Left ventricle myocardium inferior (tissue), 1 donor: ENCODE data around the gene KHDRBS1. TPM values are rescaled to one million over a fixed set of nuclear protein-coding genes. Genes with fewer than 3 reads are reported as not detected.

Experiments
- DNase-seq: peaks from one replicate; pipeline ENCODE4 v3.0.0-alpha.2; 2020
- H3K27ac ChIP-seq: fragments of 200-600 bp; replicated peaks from 2 replicates; pipeline ENCODE4 v1.8.0; 2021
- H3K27me3 ChIP-seq: fragments of 200-600 bp; 2 replicates; pipeline ENCODE4 v1.8.0; 2021; ENCODE audit warnings: low read depth
- H3K36me3 ChIP-seq: fragments of 200-600 bp; 2 replicates; pipeline ENCODE4 v1.8.0; 2021
- H3K4me1 ChIP-seq: fragments of 200-600 bp; 2 replicates; pipeline ENCODE4 v1.8.0; 2021
- H3K4me3 ChIP-seq: fragments of 200-600 bp; 2 replicates; pipeline ENCODE4 v1.8.0; 2021; ENCODE audit warnings: mild to moderate bottlenecking, moderate library complexity
- H3K9me3 ChIP-seq: fragments of 200-600 bp; replicated peaks from 2 replicates; pipeline ENCODE4 v1.8.0; 2021
- intact Hi-C: fragments of 100-400 bp; cut with micrococcal nuclease; formaldehyde crosslinking; loops from one replicate; pipeline ENCODE4 v1.11.0; 2022
- total RNA-seq: library from RNA; stranded (reverse); fragmentation: NEBNext Ultra II Directional; extraction: Animal tissue kit (Norgen Biotek cat#: 25700); gene quantifications from one replicate; pipeline ENCODE4 v1.2.1, GENCODE V29; 2021
- TF ChIP-seq, protein P1 (sequence below): fragments of 200-600 bp; IDR thresholded peaks from 2 replicates; pipeline ENCODE4 v1.8.0; 2021; ENCODE audit warnings: antibody characterized with exemption, mild to moderate bottlenecking, borderline replicate concordance
- donor health status: DM: no; HTN: yes; CAD: no; lungs with severe emphysema.

KHDRBS1 gene
- total RNA-seq, 1 donor from 2014 or later: 58.2 TPM

DNA sequence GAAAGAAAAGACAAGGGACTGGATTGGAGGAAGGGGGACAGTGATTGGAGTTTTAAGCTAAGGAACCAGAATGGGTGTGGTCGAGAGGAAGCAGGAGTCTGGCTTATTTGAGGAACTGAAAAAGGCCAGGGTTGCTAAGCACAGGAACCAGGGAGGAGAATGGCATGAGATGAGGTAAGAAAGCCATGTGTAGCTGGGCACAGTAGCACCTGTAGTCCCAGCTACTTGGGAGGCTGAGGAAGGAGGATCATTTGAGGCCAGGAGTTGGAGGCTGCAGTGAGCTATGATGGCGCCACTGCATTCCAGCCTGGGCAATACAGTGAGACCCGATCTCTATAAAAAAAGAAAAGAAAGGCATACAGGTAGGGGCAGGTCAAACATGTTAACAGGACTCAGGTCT is 8.1 kb upstream of the KHDRBS1 start:
- Histone ChIP-seq H3K27me3 (no peaks in the 10 kb centered on the region), H3K9me3 (no peaks in the 10 kb centered on the region), H3K36me3 (no peaks in the 10 kb centered on the region), H3K27ac (no peak overlapping the region), H3K4me3 (no peak overlapping the region), H3K4me1 (peaks cover 7% of the 10 kb centered on the region)
- TF ChIP-seq, protein P1, sequence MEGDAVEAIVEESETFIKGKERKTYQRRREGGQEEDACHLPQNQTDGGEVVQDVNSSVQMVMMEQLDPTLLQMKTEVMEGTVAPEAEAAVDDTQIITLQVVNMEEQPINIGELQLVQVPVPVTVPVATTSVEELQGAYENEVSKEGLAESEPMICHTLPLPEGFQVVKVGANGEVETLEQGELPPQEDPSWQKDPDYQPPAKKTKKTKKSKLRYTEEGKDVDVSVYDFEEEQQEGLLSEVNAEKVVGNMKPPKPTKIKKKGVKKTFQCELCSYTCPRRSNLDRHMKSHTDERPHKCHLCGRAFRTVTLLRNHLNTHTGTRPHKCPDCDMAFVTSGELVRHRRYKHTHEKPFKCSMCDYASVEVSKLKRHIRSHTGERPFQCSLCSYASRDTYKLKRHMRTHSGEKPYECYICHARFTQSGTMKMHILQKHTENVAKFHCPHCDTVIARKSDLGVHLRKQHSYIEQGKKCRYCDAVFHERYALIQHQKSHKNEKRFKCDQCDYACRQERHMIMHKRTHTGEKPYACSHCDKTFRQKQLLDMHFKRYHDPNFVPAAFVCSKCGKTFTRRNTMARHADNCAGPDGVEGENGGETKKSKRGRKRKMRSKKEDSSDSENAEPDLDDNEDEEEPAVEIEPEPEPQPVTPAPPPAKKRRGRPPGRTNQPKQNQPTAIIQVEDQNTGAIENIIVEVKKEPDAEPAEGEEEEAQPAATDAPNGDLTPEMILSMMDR: no peak
- intact Hi-C loops: no loop called here
- no peak for DNase-seq

DNA sequence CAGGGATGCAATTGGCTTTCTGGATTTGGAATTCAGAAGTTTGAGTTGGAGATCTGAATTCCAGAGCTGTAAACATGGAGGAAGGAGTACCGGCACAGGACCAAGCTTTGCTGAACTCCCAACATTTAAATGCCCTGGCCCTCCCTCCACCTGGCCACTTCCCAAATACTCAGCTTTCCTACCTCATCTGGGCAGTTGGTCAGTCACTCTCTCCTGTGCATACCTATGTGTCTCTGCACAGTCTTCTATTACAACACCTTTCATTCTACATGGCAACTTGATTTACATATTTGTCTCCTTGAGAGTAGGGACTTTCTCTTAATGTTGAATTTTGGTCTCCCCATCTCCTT is 6.1 kb upstream of the KHDRBS1 start:
- peaks cover 7% of the 10 kb centered on the region for H3K4me1 ChIP-seq
- no peak overlapping the region for H3K4me3 ChIP-seq
- H3K9me3 ChIP-seq: no peaks in the 10 kb centered on the region
- no peak for DNase-seq
- no peak overlapping the region for H3K27ac ChIP-seq
- TF ChIP-seq, protein P1: no peak
- intact Hi-C loops: no loop called here
- H3K36me3 ChIP-seq: no peaks in the 10 kb centered on the region
- H3K27me3 ChIP-seq: no peaks in the 10 kb centered on the region

DNA sequence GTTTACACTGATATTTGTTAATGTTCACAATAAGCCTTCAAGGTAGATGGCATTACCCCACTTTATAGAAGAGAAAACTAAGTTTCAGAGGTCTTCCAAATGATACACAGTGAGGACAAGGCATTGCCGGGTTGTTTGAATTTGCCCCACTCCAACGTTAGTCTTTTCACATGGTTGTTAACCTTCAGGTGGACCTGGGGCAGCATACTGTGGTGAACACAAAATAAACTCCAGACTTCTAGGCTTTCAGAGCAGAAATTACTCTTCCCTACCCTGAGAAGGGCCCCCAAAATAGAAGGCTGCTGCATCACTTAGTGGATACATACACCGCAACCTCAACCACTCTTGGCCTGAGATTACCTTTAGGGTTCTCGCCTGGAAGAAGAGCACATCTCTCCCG is 3.4 kb upstream of the KHDRBS1 start:
- intact Hi-C loops: no loop called here

DNA sequence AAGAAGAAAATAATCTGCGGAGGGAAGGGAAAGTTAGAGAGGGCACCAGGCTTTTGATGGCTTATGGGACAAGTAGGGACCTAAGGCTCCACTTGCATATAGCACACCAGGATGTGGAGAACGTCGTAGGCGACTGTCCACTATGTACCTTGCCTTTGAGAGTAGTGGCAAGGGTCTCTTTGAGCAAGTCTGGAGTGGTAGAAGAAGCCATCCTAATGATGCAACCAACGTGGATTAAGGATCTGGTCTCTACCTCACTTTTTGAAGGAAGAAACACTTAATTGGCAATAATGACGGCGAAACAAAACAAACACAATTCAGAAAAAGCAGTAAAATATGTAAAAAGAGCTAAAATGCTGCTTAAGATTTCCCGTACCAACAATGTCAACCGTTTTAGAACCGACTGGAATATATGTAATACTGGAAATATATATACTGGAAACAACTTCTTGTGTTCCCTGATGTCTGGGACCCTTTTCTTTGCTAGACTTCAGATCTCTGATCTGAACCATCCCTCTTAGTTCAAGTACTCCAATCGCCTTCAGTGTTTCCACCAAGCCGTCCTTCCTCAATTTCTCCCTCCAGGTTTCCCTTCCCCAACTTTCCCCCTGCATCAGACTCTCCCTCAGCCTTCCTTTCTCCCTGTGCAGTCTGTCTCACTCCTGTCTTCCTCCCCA is 821 bp upstream of the KHDRBS1 start:
- no peak for DNase-seq
- intact Hi-C loops: no loop called here
- Histone ChIP-seq H3K4me1 (peaks cover 52% of the 10 kb centered on the region), H3K27me3 (no peaks in the 10 kb centered on the region), H3K27ac (peak overlapping the region; percentile 100), H3K4me3 (peak overlapping the region; percentile 96), H3K36me3 (no peaks in the 10 kb centered on the region), H3K9me3 (no peaks in the 10 kb centered on the region)
- TF ChIP-seq, protein P1: no peak

More for the DNA sequence above, 3.4 kb upstream of the KHDRBS1 start:
- Histone ChIP-seq H3K4me1 (peaks cover 28% of the 10 kb centered on the region), H3K27ac (no peak overlapping the region), H3K9me3 (no peaks in the 10 kb centered on the region), H3K4me3 (no peak overlapping the region), H3K36me3 (no peaks in the 10 kb centered on the region), H3K27me3 (no peaks in the 10 kb centered on the region)
- TF ChIP-seq, protein P1: no peak
- no peak for DNase-seq

DNA sequence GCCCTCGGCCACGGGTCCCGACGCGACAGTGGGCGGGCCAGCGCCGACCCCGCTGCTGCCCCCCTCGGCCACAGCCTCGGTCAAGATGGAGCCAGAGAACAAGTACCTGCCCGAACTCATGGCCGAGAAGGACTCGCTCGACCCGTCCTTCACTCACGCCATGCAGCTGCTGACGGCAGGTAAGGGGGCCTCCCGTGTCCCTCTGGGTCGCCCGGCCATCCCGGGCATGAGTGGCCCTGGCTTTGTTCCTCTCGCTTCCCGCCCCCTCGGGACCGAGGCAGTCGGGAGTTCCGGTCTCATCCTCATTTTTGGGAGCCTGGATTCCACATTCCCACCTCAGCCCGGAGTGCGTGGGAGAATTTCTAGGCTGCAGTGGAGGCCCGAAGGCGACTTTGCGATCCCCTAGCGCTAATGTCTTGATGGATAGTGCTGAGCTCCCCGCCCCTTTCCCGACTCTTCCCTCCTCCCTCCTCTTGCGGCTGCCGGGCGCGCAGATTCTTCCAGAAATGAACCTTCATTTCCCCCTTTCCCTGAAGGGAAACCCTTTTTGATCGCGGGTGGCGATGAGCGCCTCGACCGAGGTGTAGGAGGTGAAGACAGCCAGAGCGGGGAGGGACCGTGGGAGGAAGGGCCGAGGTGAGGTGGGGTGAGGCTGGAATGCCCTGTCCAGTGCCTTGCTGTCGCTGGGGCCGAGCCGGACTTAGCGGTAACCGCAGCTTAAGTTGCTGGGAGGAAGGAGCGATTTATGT is 705 bp downstream of the KHDRBS1 start:
- DNase-seq: peak; percentile 40
- no peaks in the 10 kb centered on the region for H3K9me3 ChIP-seq
- peak overlapping the region; percentile 96 for H3K4me3 ChIP-seq
- no peaks in the 10 kb centered on the region for H3K36me3 ChIP-seq
- H3K27ac ChIP-seq: peak overlapping the region; percentile 100
- TF ChIP-seq, protein P1: no peak
- peaks cover 61% of the 10 kb centered on the region for H3K4me1 ChIP-seq
- intact Hi-C loops: no loop called here
- no peaks in the 10 kb centered on the region for H3K27me3 ChIP-seq
